B cell (primary cell): ENCODE results near the gene GYS2. TPM values are rescaled to one million over a fixed set of nuclear protein-coding genes. Genes with fewer than 3 reads are reported as not detected.

Experiments used
- ATAC-seq: fragments of 200-7000 bp; cut with Tn5 transposase; one replicate; pipeline ENCODE4 v1.10.0; 2021; ENCODE audit warnings: low read depth, mild to moderate bottlenecking, moderate number of reproducible peaks, moderate library complexity
- CTCF ChIA-PET: fragments of 350-600 bp; sonication (Branson Sonifier 250); formaldehyde crosslinking; loops from one replicate; lab custom pipeline; 2021; ENCODE audit warnings: antibody characterized with exemption, inconsistent platforms; lab: Charles Lee
- POLR2A ChIA-PET: fragments of 350-600 bp; sonication (Branson Sonifier 250); formaldehyde crosslinking; loops from one replicate; lab custom pipeline; 2021; ENCODE audit warnings: antibody characterized with exemption; lab: Charles Lee
- DNase-seq: peaks from one replicate; pipeline ENCODE4 v3.0.0; 2013
- H2AFZ ChIP-seq: 2 replicates; pipeline ENCODE4 v1.6.1; 2012; ENCODE audit warnings: mild to moderate bottlenecking, low read depth, low read length; ENCODE audit not compliant: insufficient read depth, poor library complexity, severe bottlenecking
- H3K27ac ChIP-seq, 2 donors: 1 replicate in 1 of 2; 2 replicates in 1 of 2; pipeline ENCODE4 v1.5.1; 2012 to 2013; ENCODE audit warnings: low read length in 2 of 2, mild to moderate bottlenecking in 2 of 2, moderate library complexity in 1 of 2
- H3K27me3 ChIP-seq, 4 experiments: fragments of 200-600 bp in 1 of 4; sonication (generic) in 1 of 4; replicated peaks in 1 of 4; 1 replicate in 2 of 4; 2 replicates in 2 of 4; pipeline versions ENCODE4 v1.6.1 to v1.7.0; 2013 to 2016; ENCODE audit warnings: low read length in 3 of 4, mild to moderate bottlenecking in 2 of 4, mixed read lengths in 1 of 4, moderate library complexity in 1 of 4; ENCODE audit not compliant: insufficient read depth in 4 of 4, control insufficient read depth in 3 of 4; ENCODE audit errors: control extremely low read depth in 1 of 4
- H3K36me3 ChIP-seq, 2 experiments: replicated peaks in 1 of 2; 1 replicate in 1 of 2; 2 replicates in 1 of 2; pipeline versions ENCODE4 v1.6.1 to v1.7.1; 2013; ENCODE audit warnings: low read length in 1 of 2; ENCODE audit not compliant: insufficient read depth in 2 of 2, control insufficient read depth in 1 of 2; ENCODE audit errors: control extremely low read depth in 1 of 2, extremely low read depth in 1 of 2
- H3K4me1 ChIP-seq, 2 donors: fragments of 200-600 bp in 1 of 2; sonication (generic) in 1 of 2; 1 replicate in 1 of 2; 2 replicates in 1 of 2; pipeline versions ENCODE4 v1.5.1 to v1.6.1; 2013 to 2017; ENCODE audit warnings: low read length in 2 of 2; ENCODE audit not compliant: control insufficient read depth in 2 of 2, insufficient read depth in 2 of 2
- H3K4me2 ChIP-seq: replicated peaks from 2 replicates; pipeline ENCODE3; 2012; ENCODE audit warnings: mild to moderate bottlenecking, low read depth, low read length; ENCODE audit not compliant: poor library complexity, severe bottlenecking
- H3K4me3 ChIP-seq, 5 experiments: fragments of 200-600 bp in 1 of 5; sonication (generic) in 1 of 5; 1 replicate in 3 of 5; 2 replicates in 2 of 5; pipeline versions ENCODE4 v1.5.1 to v1.7.0; 2011 to 2016; ENCODE audit warnings: low read length in 4 of 5, mild to moderate bottlenecking in 4 of 5, low read depth in 2 of 5, control low read depth in 1 of 5, moderate library complexity in 1 of 5; ENCODE audit not compliant: insufficient read depth in 1 of 5; ENCODE audit errors: control extremely low read depth in 1 of 5, extremely low read depth in 1 of 5
- H3K79me2 ChIP-seq: fragments of 200-600 bp; sonication (generic); one replicate; pipeline ENCODE4 v1.6.0; 2016; ENCODE audit warnings: low read length; ENCODE audit not compliant: control insufficient read depth, insufficient read depth
- H3K9ac ChIP-seq: fragments of 200-600 bp; sonication (generic); 2 replicates; pipeline ENCODE4 v1.6.1; 2017; ENCODE audit warnings: mild to moderate bottlenecking, low read length, moderate library complexity
- H3K9me3 ChIP-seq, 3 donors: one replicate each; pipeline versions ENCODE4 v1.6.1 to v1.7.1; 2013; ENCODE audit warnings: low read length in 2 of 3; ENCODE audit not compliant: control insufficient read depth in 2 of 3, insufficient read depth in 1 of 3; ENCODE audit errors: control extremely low read depth in 1 of 3
- H4K20me1 ChIP-seq: 2 replicates; pipeline ENCODE4 v1.6.0; 2012; ENCODE audit warnings: mild to moderate bottlenecking, low read length; ENCODE audit not compliant: insufficient read depth, control insufficient read depth, poor library complexity, severe bottlenecking
- H3K27ac Mint-ChIP-seq: one replicate; pipeline ENCODE4 v1.8.0; 2021; ENCODE audit warnings: mixed read lengths
- H3K27me3 Mint-ChIP-seq: one replicate; pipeline ENCODE4 v1.8.0; 2021; ENCODE audit warnings: mixed read lengths
- H3K4me1 Mint-ChIP-seq: one replicate; pipeline ENCODE4 v1.8.0; 2021; ENCODE audit warnings: mixed read lengths
- H3K4me3 Mint-ChIP-seq: one replicate; pipeline ENCODE4 v1.8.0; 2021; ENCODE audit warnings: mixed read lengths
- H3K9me3 Mint-ChIP-seq: one replicate; pipeline ENCODE4 v1.8.0; 2022; ENCODE audit warnings: mixed read lengths; ENCODE audit not compliant: insufficient read depth
- CTCF ChIP-seq: fragments of 200-600 bp; IDR thresholded peaks from one replicate; pipeline ENCODE4 v1.8.0; 2022; ENCODE audit warnings: antibody characterized with exemption, mild to moderate bottlenecking
- EZH2 ChIP-seq: IDR thresholded peaks from 2 replicates; pipeline ENCODE4 v1.6.1; 2012; ENCODE audit warnings: borderline replicate concordance, low read depth, mild to moderate bottlenecking, moderate library complexity, low read length; ENCODE audit not compliant: insufficient read depth, poor library complexity, severe bottlenecking
- WGBS: methylation state at CpG from one replicate; pipeline ENCODE4 v1.1.5; 2013; ENCODE audit warnings: missing lambda C conversion rate; ENCODE audit not compliant: insufficient coverage; 5-methylcytosine and 5-hydroxymethylcytosine counted together
- intact Hi-C: fragments of 100-400 bp; cut with micrococcal nuclease; formaldehyde crosslinking; loops from one replicate; pipeline ENCODE4 v1.10.0; 2022
- polyA plus RNA-seq: library from polyadenylated mRNA; depleted of rRNA; stranded (reverse); fragments of >200 nt; gene quantifications from 2 replicates; pipeline ENCODE4 v1.2.3, GENCODE V29; 2012
- total RNA-seq, 2 donors: library from RNA; stranded (reverse); fragments of 120-200 nt in 1 of 2; gene quantifications; 1 replicate in 1 of 2; 2 replicates in 1 of 2; pipeline versions ENCODE4 v1.2.3 to v1.2.4, GENCODE V29; 2013 to 2022

GYS2 gene
- total and polyA plus RNA-seq, 2 donors (not counting 1 experiment from before 2014, with no cell fraction given), result not detected

GRCh38 chr12:21545557-21545956 is 59.1 kb downstream of the GYS2 start:
- Histone ChIP-seq H3K4me1 (no peaks in the 10 kb centered on the region), H3K9ac (no peak overlapping the region), H3K79me2 (no peaks in the 10 kb centered on the region), H3K27ac (no peak overlapping the region), H3K36me3 (no peaks in the 10 kb centered on the region), H3K4me3 (no peak overlapping the region), H2AFZ (no peak overlapping the region), H4K20me1 (no peaks in the 10 kb centered on the region), H3K4me2 (no peak overlapping the region), H3K27me3 (peaks cover 0 to 4% (median 0%) of the 10 kb centered on the region in 4 experiments), H3K9me3 (no peaks in the 10 kb centered on the region)
- ATAC-seq, result no peak
- H3K9me3 Mint-ChIP-seq, result no peaks in the 10 kb centered on the region
- no peak overlapping the region for H3K4me3 Mint-ChIP-seq
- intact Hi-C loops, result no loop called here
- ChIA-PET CTCF (no interaction called here), POLR2A (no interaction called here)
- TF ChIP-seq EZH2, result no peak
- no peak for TF ChIP-seq CTCF
- DNase-seq, result no peak
- H3K27me3 Mint-ChIP-seq, result peaks cover 21% of the 10 kb centered on the region
- no CpG with 5 or more reads among the region's 2 CpGs for WGBS
- no peak overlapping the region for H3K27ac Mint-ChIP-seq
- no peaks in the 10 kb centered on the region for H3K4me1 Mint-ChIP-seq

GRCh38 chr12:21543151-21543550 is 61.5 kb downstream of the GYS2 start:
- H3K4me1 Mint-ChIP-seq, result no peaks in the 10 kb centered on the region
- ATAC-seq (no peak), DNase-seq (no peak)
- H3K27me3 Mint-ChIP-seq, result peaks cover 21% of the 10 kb centered on the region
- H4K20me1 ChIP-seq, result no peaks in the 10 kb centered on the region
- no peak overlapping the region for H3K27ac ChIP-seq
- no peaks in the 10 kb centered on the region for H3K9me3 ChIP-seq
- peaks cover 0 to 4% (median 0%) of the 10 kb centered on the region in 4 experiments for H3K27me3 ChIP-seq
- intact Hi-C loops, result no loop called here
- TF ChIP-seq CTCF, result no peak
- no peak overlapping the region for H3K4me3 Mint-ChIP-seq
- no peaks in the 10 kb centered on the region for H3K79me2 ChIP-seq
- no peak overlapping the region for H3K4me2 ChIP-seq
- ChIA-PET CTCF (no interaction called here), POLR2A (no interaction called here)
- H3K4me3 ChIP-seq, result no peak overlapping the region
- H3K9ac ChIP-seq, result no peak overlapping the region
- H3K4me1 ChIP-seq, result no peaks in the 10 kb centered on the region
- H3K27ac Mint-ChIP-seq, result no peak overlapping the region
- H2AFZ ChIP-seq, result no peak overlapping the region
- no peaks in the 10 kb centered on the region for H3K9me3 Mint-ChIP-seq
- H3K36me3 ChIP-seq, result no peaks in the 10 kb centered on the region
